HepG2 (cell line): ENCODE results near the gene EID1.

Experiments
- CREB1 ChIP-seq, 2 experiments: fragments of 450-650 bp in 1 of 2; IDR thresholded peaks; 2 replicates each; pipeline ENCODE4 v1.6.1; 2016 to 2017; ENCODE audit warnings: control low read depth in 1 of 2, mild to moderate bottlenecking in 1 of 2, missing compliant biosample characterization in 1 of 2, missing genetic modification characterization in 1 of 2
- HDAC6 ChIP-seq: fragments of 200-600 bp; sonication (generic); IDR thresholded peaks from 2 replicates; pipeline ENCODE4 v1.7.0; 2017; ENCODE audit warnings: mild to moderate bottlenecking, antibody characterized with exemption, low read length, low read depth
- SRY ChIP-seq: sonication (generic); formaldehyde crosslinking; IDR thresholded peaks from 2 replicates; pipeline ENCODE4 v1.8.0; 2022; ENCODE audit warnings: mild to moderate bottlenecking, missing genetic modification reagents
- U2AF1 ChIP-seq: fragments of 200-400 bp; formaldehyde crosslinking; optimal IDR thresholded peaks from 2 replicates; pipeline ENCODE3; 2017; ENCODE audit warnings: mild to moderate bottlenecking, low read depth, low read length
- ZFP41 ChIP-seq: sonication (generic); formaldehyde crosslinking; IDR thresholded peaks from 2 replicates; pipeline ENCODE4 v1.4.0; 2020; ENCODE audit warnings: mild to moderate bottlenecking, missing genetic modification reagents, borderline replicate concordance
- ZFYVE20 ChIP-seq: sonication (generic); formaldehyde crosslinking; IDR thresholded peaks from 2 replicates; pipeline ENCODE4 v1.8.0; 2023; ENCODE audit warnings: low read depth, mild to moderate bottlenecking, moderate library complexity, missing genetic modification reagents, borderline replicate concordance
- ZNF441 ChIP-seq: sonication (generic); formaldehyde crosslinking; IDR thresholded peaks from 2 replicates; pipeline ENCODE4 v1.7.0; 2021; ENCODE audit warnings: missing genetic modification reagents, borderline replicate concordance
- ZNF547 ChIP-seq: sonication (generic); formaldehyde crosslinking; IDR thresholded peaks from 2 replicates; pipeline ENCODE4 v1.5.1; 2020; ENCODE audit warnings: mild to moderate bottlenecking, missing genetic modification reagents
- ZNF570 ChIP-seq: sonication (generic); formaldehyde crosslinking; IDR thresholded peaks from 2 replicates; pipeline ENCODE4 v1.4.0; 2020; ENCODE audit warnings: mild to moderate bottlenecking, missing genetic modification reagents, borderline replicate concordance
- TF ChIP-seq, protein P1 (sequence below), 2 experiments: IDR thresholded peaks; 2 replicates each; pipeline ENCODE4 v1.6.1; 2011 to 2012; ENCODE audit warnings: low read length in 2 of 2, borderline replicate concordance in 1 of 2, low read depth in 1 of 2, mild to moderate bottlenecking in 1 of 2, moderate library complexity in 1 of 2
- TF ChIP-seq, protein P2 (sequence below): sonication (generic); formaldehyde crosslinking; IDR thresholded peaks from 2 replicates; pipeline ENCODE4 v1.5.0; 2020; ENCODE audit warnings: mild to moderate bottlenecking, missing genetic modification reagents, moderate library complexity

DNA sequence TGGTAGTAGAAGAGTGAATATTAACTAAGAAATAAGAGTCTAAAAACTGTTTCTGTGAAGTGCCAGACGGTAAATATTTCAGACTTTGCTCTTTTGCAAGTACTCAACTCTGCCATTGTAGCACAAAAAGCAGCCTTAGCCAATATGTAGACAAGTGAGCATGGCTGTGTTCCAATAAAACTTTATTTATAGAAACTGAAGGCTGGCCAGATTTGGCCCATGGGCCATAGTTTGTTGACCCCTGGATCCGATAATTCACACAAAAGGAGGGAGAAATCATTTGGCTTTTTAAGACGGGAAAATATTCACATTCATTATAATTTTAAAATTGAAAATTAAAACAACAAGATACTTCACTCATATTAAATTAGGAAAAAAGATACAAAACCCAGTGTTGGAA, 15.4 kb downstream of the EID1 start:
- TF ChIP-seq ZNF547 (CRISPR knock-in tag) (no peak), ZNF441 (no peak), CREB1 (IDR thresholded peaks at IDR 0.05) (no peak), CREB1 (CRISPR knock-in tag; IDR thresholded peaks at IDR 0.05) (no peak), ZFP41 (CRISPR knock-in tag) (no peak), ZNF570 (CRISPR knock-in tag) (no peak), SRY (CRISPR knock-in tag) (no peak), HDAC6 (no peak), U2AF1 (no peak), ZFYVE20 (CRISPR knock-in tag) (no peak)
- TF ChIP-seq, protein P1, sequence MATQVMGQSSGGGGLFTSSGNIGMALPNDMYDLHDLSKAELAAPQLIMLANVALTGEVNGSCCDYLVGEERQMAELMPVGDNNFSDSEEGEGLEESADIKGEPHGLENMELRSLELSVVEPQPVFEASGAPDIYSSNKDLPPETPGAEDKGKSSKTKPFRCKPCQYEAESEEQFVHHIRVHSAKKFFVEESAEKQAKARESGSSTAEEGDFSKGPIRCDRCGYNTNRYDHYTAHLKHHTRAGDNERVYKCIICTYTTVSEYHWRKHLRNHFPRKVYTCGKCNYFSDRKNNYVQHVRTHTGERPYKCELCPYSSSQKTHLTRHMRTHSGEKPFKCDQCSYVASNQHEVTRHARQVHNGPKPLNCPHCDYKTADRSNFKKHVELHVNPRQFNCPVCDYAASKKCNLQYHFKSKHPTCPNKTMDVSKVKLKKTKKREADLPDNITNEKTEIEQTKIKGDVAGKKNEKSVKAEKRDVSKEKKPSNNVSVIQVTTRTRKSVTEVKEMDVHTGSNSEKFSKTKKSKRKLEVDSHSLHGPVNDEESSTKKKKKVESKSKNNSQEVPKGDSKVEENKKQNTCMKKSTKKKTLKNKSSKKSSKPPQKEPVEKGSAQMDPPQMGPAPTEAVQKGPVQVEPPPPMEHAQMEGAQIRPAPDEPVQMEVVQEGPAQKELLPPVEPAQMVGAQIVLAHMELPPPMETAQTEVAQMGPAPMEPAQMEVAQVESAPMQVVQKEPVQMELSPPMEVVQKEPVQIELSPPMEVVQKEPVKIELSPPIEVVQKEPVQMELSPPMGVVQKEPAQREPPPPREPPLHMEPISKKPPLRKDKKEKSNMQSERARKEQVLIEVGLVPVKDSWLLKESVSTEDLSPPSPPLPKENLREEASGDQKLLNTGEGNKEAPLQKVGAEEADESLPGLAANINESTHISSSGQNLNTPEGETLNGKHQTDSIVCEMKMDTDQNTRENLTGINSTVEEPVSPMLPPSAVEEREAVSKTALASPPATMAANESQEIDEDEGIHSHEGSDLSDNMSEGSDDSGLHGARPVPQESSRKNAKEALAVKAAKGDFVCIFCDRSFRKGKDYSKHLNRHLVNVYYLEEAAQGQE (IDR thresholded peaks at IDR 0.05; ENCODE audit: borderline replicate concordance in 1 of 2, low read depth in 1 of 2, low read length in 2 of 2): no peak
- TF ChIP-seq, protein P2, sequence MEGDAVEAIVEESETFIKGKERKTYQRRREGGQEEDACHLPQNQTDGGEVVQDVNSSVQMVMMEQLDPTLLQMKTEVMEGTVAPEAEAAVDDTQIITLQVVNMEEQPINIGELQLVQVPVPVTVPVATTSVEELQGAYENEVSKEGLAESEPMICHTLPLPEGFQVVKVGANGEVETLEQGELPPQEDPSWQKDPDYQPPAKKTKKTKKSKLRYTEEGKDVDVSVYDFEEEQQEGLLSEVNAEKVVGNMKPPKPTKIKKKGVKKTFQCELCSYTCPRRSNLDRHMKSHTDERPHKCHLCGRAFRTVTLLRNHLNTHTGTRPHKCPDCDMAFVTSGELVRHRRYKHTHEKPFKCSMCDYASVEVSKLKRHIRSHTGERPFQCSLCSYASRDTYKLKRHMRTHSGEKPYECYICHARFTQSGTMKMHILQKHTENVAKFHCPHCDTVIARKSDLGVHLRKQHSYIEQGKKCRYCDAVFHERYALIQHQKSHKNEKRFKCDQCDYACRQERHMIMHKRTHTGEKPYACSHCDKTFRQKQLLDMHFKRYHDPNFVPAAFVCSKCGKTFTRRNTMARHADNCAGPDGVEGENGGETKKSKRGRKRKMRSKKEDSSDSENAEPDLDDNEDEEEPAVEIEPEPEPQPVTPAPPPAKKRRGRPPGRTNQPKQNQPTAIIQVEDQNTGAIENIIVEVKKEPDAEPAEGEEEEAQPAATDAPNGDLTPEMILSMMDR: no peak
